SK-N-SH (cell line): Measurements from ENCODE around the gene ZNF75A. TPM values are rescaled to one million over a fixed set of nuclear protein-coding genes. Genes with fewer than 3 reads are reported as not detected.

Experiments used
- CTCF ChIA-PET: fragments of 300-600, 350-600 bp; formaldehyde crosslinking; extraction: SDS; loops from one replicate; lab custom pipeline; 2021; lab: Yijun Ruan, JAX
- POLR2A ChIA-PET: fragments of 350-600 bp; sonication (Branson Sonifier 250); formaldehyde crosslinking; extraction: SDS; loops from one replicate; lab custom pipeline; 2020; ENCODE audit warnings: antibody characterized with exemption, inconsistent platforms; lab: Yijun Ruan, JAX
- DNase-seq: peaks from one replicate; pipeline ENCODE4 v3.0.0; 2012
- H2AFZ ChIP-seq: fragments of 200-600 bp; sonication (generic); 2 replicates; pipeline ENCODE4 v1.8.1; 2016; ENCODE audit warnings: antibody characterized with exemption, mild to moderate bottlenecking, low read depth
- H3F3A ChIP-seq: fragments of 200-600 bp; sonication (generic); replicated peaks from 2 replicates; pipeline ENCODE3; 2016; ENCODE audit warnings: antibody characterized with exemption, mild to moderate bottlenecking; ENCODE audit not compliant: insufficient read depth
- H3K27ac ChIP-seq, 2 experiments: fragments of 200-500 bp in 1 of 2; fragments of 200-600 bp in 1 of 2; sonication (Bioruptor generic) in 1 of 2; sonication (generic), shearing (Covaris generic) in 1 of 2; 2 replicates each; pipeline versions ENCODE4 v1.5.1 to v1.6.1; 2014 to 2016; ENCODE audit warnings: low read depth in 2 of 2, inconsistent platforms in 1 of 2, low read length in 1 of 2, mild to moderate bottlenecking in 1 of 2, mixed read lengths in 1 of 2
- H3K27me3 ChIP-seq: fragments of 200-600 bp; sonication (generic), shearing (Covaris generic); 2 replicates; pipeline ENCODE4 v1.6.1; 2016; ENCODE audit warnings: mixed run types; ENCODE audit not compliant: insufficient read depth
- H3K36me3 ChIP-seq, 2 experiments: fragments of 200-500 bp in 1 of 2; fragments of 200-600 bp in 1 of 2; sonication (Bioruptor generic) in 1 of 2; sonication (generic) in 1 of 2; replicated peaks in 1 of 2; 2 replicates each; pipeline versions ENCODE3 to v1.5.1; 2014 to 2016; ENCODE audit warnings: low read length in 1 of 2, mild to moderate bottlenecking in 1 of 2; ENCODE audit not compliant: insufficient read depth in 2 of 2, control insufficient read depth in 1 of 2
- H3K4me1 ChIP-seq, 2 experiments: fragments of 200-500 bp in 1 of 2; fragments of 200-600 bp in 1 of 2; sonication (Bioruptor generic) in 1 of 2; sonication (generic), shearing (Covaris generic) in 1 of 2; 2 replicates each; pipeline versions ENCODE4 v1.5.1 to v1.6.1; 2014 to 2016; ENCODE audit warnings: low read depth in 1 of 2, low read length in 1 of 2, mixed run types in 1 of 2; ENCODE audit not compliant: insufficient read depth in 2 of 2, control insufficient read depth in 1 of 2
- H3K4me2 ChIP-seq: fragments of 200-600 bp; sonication (generic), shearing (Covaris generic); 2 replicates; pipeline ENCODE4 v1.6.1; 2017; ENCODE audit warnings: mixed run types
- H3K4me3 ChIP-seq, 2 experiments: fragments of 200-500 bp in 1 of 2; fragments of 200-600 bp in 1 of 2; sonication (Bioruptor generic) in 1 of 2; sonication (generic), shearing (Covaris generic) in 1 of 2; 2 replicates each; pipeline versions ENCODE4 v1.5.1 to v1.8.1; 2014 to 2016; ENCODE audit warnings: low read depth in 2 of 2, inconsistent platforms in 1 of 2, low read length in 1 of 2, mild to moderate bottlenecking in 1 of 2, mixed read lengths in 1 of 2, moderate library complexity in 1 of 2
- H3K79me2 ChIP-seq: fragments of 200-600 bp; sonication (generic); 2 replicates; pipeline ENCODE4 v1.8.1; 2017; ENCODE audit warnings: mild to moderate bottlenecking; ENCODE audit not compliant: insufficient read depth
- H3K9ac ChIP-seq: fragments of 200-600 bp; sonication (generic); 2 replicates; pipeline ENCODE4 v1.6.1; 2017; ENCODE audit warnings: mixed run types
- H3K9me2 ChIP-seq: fragments of 200-600 bp; sonication (generic); 2 replicates; pipeline ENCODE4 v1.6.1; 2017; ENCODE audit warnings: mixed run types
- H3K9me3 ChIP-seq: fragments of 200-600 bp; sonication (generic); 2 replicates; pipeline ENCODE4 v1.6.1; 2017; ENCODE audit warnings: mixed run types, mild to moderate bottlenecking, moderate library complexity
- H4K20me1 ChIP-seq: fragments of 200-600 bp; sonication (generic); 2 replicates; pipeline ENCODE4 v1.6.1; 2017; ENCODE audit warnings: mild to moderate bottlenecking, mixed run types; ENCODE audit not compliant: insufficient read depth
- CHD2 ChIP-seq: fragments of 150-350 bp; IDR thresholded peaks from 2 replicates; pipeline ENCODE4 v1.6.1; 2018; ENCODE audit warnings: low read length; ENCODE audit not compliant: partially characterized antibody
- ELF1 ChIP-seq: IDR thresholded peaks from 2 replicates; pipeline ENCODE4 v1.4.0; 2012
- FOSL2 ChIP-seq: IDR thresholded peaks from 2 replicates; pipeline ENCODE4 v1.4.0; 2012; ENCODE audit warnings: low read depth, mild to moderate bottlenecking, moderate library complexity, borderline replicate concordance
- GATA2 ChIP-seq: sonication (generic); formaldehyde crosslinking; IDR thresholded peaks from 2 replicates; pipeline ENCODE4 v1.5.0; 2020; ENCODE audit warnings: mild to moderate bottlenecking, missing genetic modification reagents
- IRF3 ChIP-seq: fragments of 150-350 bp; IDR thresholded peaks from 2 replicates; pipeline ENCODE4 v1.6.1; 2016; ENCODE audit warnings: mild to moderate bottlenecking, low read depth, low read length
- JUND ChIP-seq: IDR thresholded peaks from 2 replicates; pipeline ENCODE4 v1.4.0; 2012
- MXI1 ChIP-seq: IDR thresholded peaks from 2 replicates; pipeline ENCODE4 v1.6.1; 2012; ENCODE audit warnings: mild to moderate bottlenecking, low read depth, low read length, improper control_type of control experiment
- NRF1 ChIP-seq: IDR thresholded peaks from 2 replicates; pipeline ENCODE4 v1.6.1; 2012; ENCODE audit warnings: low read depth, mild to moderate bottlenecking, low read length
- RAD21 ChIP-seq: IDR thresholded peaks from 2 replicates; pipeline ENCODE4 v1.6.1; 2012; ENCODE audit warnings: mild to moderate bottlenecking, low read length
- RCOR1 ChIP-seq: fragments of 150-350 bp; IDR thresholded peaks from 2 replicates; pipeline ENCODE4 v1.6.1; 2017; ENCODE audit warnings: antibody characterized with exemption, low read length
- REST ChIP-seq: IDR thresholded peaks from 2 replicates; pipeline ENCODE4 v1.6.1; 2012; ENCODE audit warnings: mild to moderate bottlenecking, low read depth, low read length, moderate library complexity
- RXRA ChIP-seq: IDR thresholded peaks from 2 replicates; pipeline ENCODE4 v1.4.0; 2012; ENCODE audit warnings: low read depth, mild to moderate bottlenecking, borderline replicate concordance
- TAF1 ChIP-seq: IDR thresholded peaks from 2 replicates; pipeline ENCODE4 v1.6.1; 2012; ENCODE audit warnings: low read depth, mild to moderate bottlenecking, low read length, moderate library complexity, borderline replicate concordance
- TCF12 ChIP-seq: IDR thresholded peaks from 2 replicates; pipeline ENCODE4 v1.4.0; 2012
- TEAD4 ChIP-seq: IDR thresholded peaks from 2 replicates; pipeline ENCODE4 v1.4.0; 2012; ENCODE audit warnings: mild to moderate bottlenecking, borderline replicate concordance; ENCODE audit not compliant: insufficient read depth
- YY1 ChIP-seq: IDR thresholded peaks from 2 replicates; pipeline ENCODE4 v1.4.0; 2012; ENCODE audit warnings: low read depth, mild to moderate bottlenecking
- WGBS: methylation state at CpG from one replicate; pipeline ENCODE4 v1.1.6; 2017; ENCODE audit warnings: low lambda C conversion rate; 5-methylcytosine and 5-hydroxymethylcytosine counted together
- polyA plus RNA-seq, 3 experiments: library from polyadenylated mRNA; depleted of rRNA; stranded (reverse); fragments of >200 nt; gene quantifications; 2 replicates each; pipeline ENCODE4 v1.2.3, GENCODE V29; 2012
- TF ChIP-seq, protein P1 (sequence below): IDR thresholded peaks from 2 replicates; pipeline ENCODE4 v1.4.0; 2012; ENCODE audit warnings: low read depth, borderline replicate concordance
- TF ChIP-seq, protein P2 (sequence below): IDR thresholded peaks from 2 replicates; pipeline ENCODE4 v1.4.0; 2012; ENCODE audit warnings: low read depth, borderline replicate concordance
- TF ChIP-seq, protein P3 (sequence below): fragments of 200-600 bp; sonication (generic); IDR thresholded peaks from 2 replicates; pipeline ENCODE4 v1.6.1; 2017; ENCODE audit warnings: antibody characterized with exemption, mild to moderate bottlenecking, moderate library complexity
- TF ChIP-seq, protein P4 (sequence below): IDR thresholded peaks from 2 replicates; pipeline ENCODE4 v1.4.0; 2012; ENCODE audit warnings: low read depth

The ZNF75A gene
- polyA plus RNA-seq, 1 of the 3 experiments (the other 2 are of a cell fraction), result 7.2 TPM

- TF ChIP-seq IRF3, result no peak; the same call in 1 of the 2 replicates
Measured at GRCh38 chr16:3264137-3265036, 40.9 kb upstream of the ZNF75A start (continued).

GRCh38 chr16:3266873-3267537 lies 38.3 kb upstream of the ZNF75A start:
- Histone ChIP-seq H3K4me2 (no peak overlapping the region), H4K20me1 (no peaks in the 10 kb centered on the region)
- POLR2A ChIA-PET, result interaction anchor here (1.2 kb wide), 1 partner anchor 16 kb away, joined by 5 read pairs; the partner anchor contains the start of gene ZNF263
- TF ChIP-seq FOSL2 (no peak), MXI1 (no peak), GATA2 (CRISPR knock-in tag) (no peak), RAD21 (peak; percentile 56), YY1 (no peak), TEAD4 (no peak), TAF1 (no peak), RCOR1 (no peak), CHD2 (no peak), ELF1 (no peak), REST (no peak), TCF12 (no peak), JUND (no peak), RXRA (no peak), NRF1 (no peak)
- TF ChIP-seq, protein P1, sequence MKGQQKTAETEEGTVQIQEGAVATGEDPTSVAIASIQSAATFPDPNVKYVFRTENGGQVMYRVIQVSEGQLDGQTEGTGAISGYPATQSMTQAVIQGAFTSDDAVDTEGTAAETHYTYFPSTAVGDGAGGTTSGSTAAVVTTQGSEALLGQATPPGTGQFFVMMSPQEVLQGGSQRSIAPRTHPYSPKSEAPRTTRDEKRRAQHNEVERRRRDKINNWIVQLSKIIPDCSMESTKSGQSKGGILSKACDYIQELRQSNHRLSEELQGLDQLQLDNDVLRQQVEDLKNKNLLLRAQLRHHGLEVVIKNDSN, result no peak
- TF ChIP-seq, protein P2, sequence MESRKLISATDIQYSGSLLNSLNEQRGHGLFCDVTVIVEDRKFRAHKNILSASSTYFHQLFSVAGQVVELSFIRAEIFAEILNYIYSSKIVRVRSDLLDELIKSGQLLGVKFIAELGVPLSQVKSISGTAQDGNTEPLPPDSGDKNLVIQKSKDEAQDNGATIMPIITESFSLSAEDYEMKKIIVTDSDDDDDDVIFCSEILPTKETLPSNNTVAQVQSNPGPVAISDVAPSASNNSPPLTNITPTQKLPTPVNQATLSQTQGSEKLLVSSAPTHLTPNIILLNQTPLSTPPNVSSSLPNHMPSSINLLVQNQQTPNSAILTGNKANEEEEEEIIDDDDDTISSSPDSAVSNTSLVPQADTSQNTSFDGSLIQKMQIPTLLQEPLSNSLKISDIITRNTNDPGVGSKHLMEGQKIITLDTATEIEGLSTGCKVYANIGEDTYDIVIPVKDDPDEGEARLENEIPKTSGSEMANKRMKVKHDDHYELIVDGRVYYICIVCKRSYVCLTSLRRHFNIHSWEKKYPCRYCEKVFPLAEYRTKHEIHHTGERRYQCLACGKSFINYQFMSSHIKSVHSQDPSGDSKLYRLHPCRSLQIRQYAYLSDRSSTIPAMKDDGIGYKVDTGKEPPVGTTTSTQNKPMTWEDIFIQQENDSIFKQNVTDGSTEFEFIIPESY, result no peak
- TF ChIP-seq, protein P3, sequence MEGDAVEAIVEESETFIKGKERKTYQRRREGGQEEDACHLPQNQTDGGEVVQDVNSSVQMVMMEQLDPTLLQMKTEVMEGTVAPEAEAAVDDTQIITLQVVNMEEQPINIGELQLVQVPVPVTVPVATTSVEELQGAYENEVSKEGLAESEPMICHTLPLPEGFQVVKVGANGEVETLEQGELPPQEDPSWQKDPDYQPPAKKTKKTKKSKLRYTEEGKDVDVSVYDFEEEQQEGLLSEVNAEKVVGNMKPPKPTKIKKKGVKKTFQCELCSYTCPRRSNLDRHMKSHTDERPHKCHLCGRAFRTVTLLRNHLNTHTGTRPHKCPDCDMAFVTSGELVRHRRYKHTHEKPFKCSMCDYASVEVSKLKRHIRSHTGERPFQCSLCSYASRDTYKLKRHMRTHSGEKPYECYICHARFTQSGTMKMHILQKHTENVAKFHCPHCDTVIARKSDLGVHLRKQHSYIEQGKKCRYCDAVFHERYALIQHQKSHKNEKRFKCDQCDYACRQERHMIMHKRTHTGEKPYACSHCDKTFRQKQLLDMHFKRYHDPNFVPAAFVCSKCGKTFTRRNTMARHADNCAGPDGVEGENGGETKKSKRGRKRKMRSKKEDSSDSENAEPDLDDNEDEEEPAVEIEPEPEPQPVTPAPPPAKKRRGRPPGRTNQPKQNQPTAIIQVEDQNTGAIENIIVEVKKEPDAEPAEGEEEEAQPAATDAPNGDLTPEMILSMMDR, result peak; percentile 70
- TF ChIP-seq, protein P4, sequence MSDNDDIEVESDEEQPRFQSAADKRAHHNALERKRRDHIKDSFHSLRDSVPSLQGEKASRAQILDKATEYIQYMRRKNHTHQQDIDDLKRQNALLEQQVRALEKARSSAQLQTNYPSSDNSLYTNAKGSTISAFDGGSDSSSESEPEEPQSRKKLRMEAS, result no peak

More at GRCh38 chr16:3266873-3267537, 38.3 kb upstream of the ZNF75A start:
- Histone ChIP-seq H3K79me2 (no peaks in the 10 kb centered on the region), H3K9me2 (no peaks in the 10 kb centered on the region), H3K4me1 (peaks cover 0 to 5% of the 10 kb centered on the region in 2 experiments; a peak in 1 of 4 replicates), H3K36me3 (no peaks in the 10 kb centered on the region), H3K9me3 (no peaks in the 10 kb centered on the region), H2AFZ (no peak overlapping the region), H3K27ac (no peak overlapping the region), H3F3A (peaks cover 9% of the 10 kb centered on the region), H3K9ac (no peak overlapping the region), H3K4me3 (no peak overlapping the region), H3K27me3 (no peaks in the 10 kb centered on the region)
- DNase-seq, result peak; percentile 67
- CTCF ChIA-PET, result interaction anchor here (0.7 to 1.3 kb wide), 11 partner anchors 9 to 231 kb away, joined by 3 to 7 read pairs (median 4); no protein-coding TSS in a partner anchor
- 37% methylated on average over 5 of the region's 5 CpGs for whole genome bisulfite sequencing
